Measurements from ENCODE around the gene ANKLE2.

GRCh38 chr12:132795847-132796246, 34.2 kb upstream of the ANKLE2 start:
- no peak for TF ChIP-seq CTCF (IDR thresholded peaks at IDR 0.05)
- no peak for TF ChIP-seq TCF12 (IDR thresholded peaks at IDR 0.05)
- TF ChIP-seq REST (IDR thresholded peaks at IDR 0.05; ENCODE audit: low read depth, low read length) = no peak
- TF ChIP-seq RAD21 (IDR thresholded peaks at IDR 0.05; ENCODE audit: low read length) = no peak
- TF ChIP-seq RCOR1 (IDR thresholded peaks at IDR 0.05; ENCODE audit: low read length) = no peak

All from SK-N-SH (cell line).